Left lobe of liver (tissue), 2 donors: ENCODE data around the gene ANO10. TPM values are rescaled to one million over a fixed set of nuclear protein-coding genes. Genes with fewer than 3 reads are reported as not detected.
A peak's percentile ranks its signal among the peaks of the same experiment; 100 is the strongest.
"Not testable (repeated sequence)": the region's sequence is repeated elsewhere in the genome, so short reads cannot be mapped to it uniquely, and the experiment has no call there.

Source experiments
- ATAC-seq: fragments of 200-7000 bp; cut with Tn5 transposase; one replicate; pipeline ENCODE4 v1.9.1; 2020; ENCODE audit warnings: mild to moderate bottlenecking, moderate library complexity
- DNase-seq: peaks from one replicate; pipeline ENCODE4 v3.0.0-alpha.2; 2020; ENCODE audit warnings: low spot score
- total RNA-seq: library from RNA; stranded (reverse); gene quantifications from one replicate; pipeline ENCODE4 v1.2.1, GENCODE V29; 2021
- donor health status: DM: no; HTN: no; CAD: no; lungs with moderate emphysema.
- donor health status: DM: no; HTN: yes; CAD: no.

ANO10 gene
- 11.4 TPM for total RNA-seq

GRCh38 chr3:43621656-43622432 lies at the start of gene ANO10:
TSS of gene ANO10 (minus strand) at chr3:43622011. CDS start at chr3:43605852, 16,159 bp downstream.
- ATAC-seq = peak; percentile 95

GRCh38 chr3:43670635-43671522 lies 49.1 kb upstream of the ANO10 start:
- ATAC-seq (no peak), DNase-seq (no peak)

More at GRCh38 chr3:43621656-43622432, at the start of gene ANO10:
- peak; percentile 100 for DNase-seq

GRCh38 chr3:43665011-43665410 lies 43.2 kb upstream of the ANO10 start:
- DNase-seq, ATAC-seq: not testable (repeated sequence)

- DNase-seq, ATAC-seq: not testable (repeated sequence)
Measured at GRCh38 chr3:43661376-43661775, 39.6 kb upstream of the ANO10 start.

GRCh38 chr3:43659250-43659880 lies 37.6 kb upstream of the ANO10 start:
- ATAC-seq (no peak), DNase-seq (no peak)

GRCh38 chr3:43656390-43656789 lies 34.6 kb upstream of the ANO10 start:
- ATAC-seq, DNase-seq: not testable (repeated sequence)

- ATAC-seq = no peak
- no peak for DNase-seq
Measured at GRCh38 chr3:43650345-43650744, 28.5 kb upstream of the ANO10 start.

- ATAC-seq (peak; percentile 41), DNase-seq (no peak)
Measured at GRCh38 chr3:43649365-43649968, 27.7 kb upstream of the ANO10 start.

- no peak for ATAC-seq
- no peak for DNase-seq
Measured at GRCh38 chr3:43648957-43649356, 27.1 kb upstream of the ANO10 start.

GRCh38 chr3:43647331-43648166 lies 25.7 kb upstream of the ANO10 start:
- DNase-seq (no peak), ATAC-seq (no peak)

- no peak for ATAC-seq
- DNase-seq = no peak
Measured at GRCh38 chr3:43644443-43644842, 22.6 kb upstream of the ANO10 start.

GRCh38 chr3:43641306-43642114 lies 19.7 kb upstream of the ANO10 start:
- ATAC-seq = peak; percentile 86

GRCh38 chr3:43640681-43641080 lies 18.9 kb upstream of the ANO10 start:
- ATAC-seq (no peak), DNase-seq (no peak)

More at GRCh38 chr3:43641306-43642114, 19.7 kb upstream of the ANO10 start:
- DNase-seq = no peak

- no peak for ATAC-seq
- DNase-seq = no peak
Measured at GRCh38 chr3:43638594-43639447, 17.0 kb upstream of the ANO10 start.

GRCh38 chr3:43637702-43638101 lies 15.9 kb upstream of the ANO10 start:
- ATAC-seq = no peak
- no peak for DNase-seq

- no peak for ATAC-seq
- no peak for DNase-seq
Measured at GRCh38 chr3:43632986-43633385, 11.2 kb upstream of the ANO10 start.

- DNase-seq (no peak), ATAC-seq (no peak)
Measured at GRCh38 chr3:43632269-43632733, 10.5 kb upstream of the ANO10 start.

GRCh38 chr3:43629741-43630140 lies 7.9 kb upstream of the ANO10 start:
- ATAC-seq (no peak), DNase-seq (no peak)
